H1 (cell line): Measurements from ENCODE around the gene LRRC74A. TPM values are rescaled to one million over a fixed set of nuclear protein-coding genes. Genes with fewer than 3 reads are reported as not detected.

Source experiments
- NRF1 ChIP-seq: IDR thresholded peaks from 2 replicates; pipeline ENCODE4 v1.6.1; 2011; ENCODE audit warnings: mild to moderate bottlenecking, low read depth, low read length, improper control_type of control experiment
- polyA plus RNA-seq, 7 experiments: library from polyadenylated mRNA; depleted of rRNA in 3 of 7; stranded (reverse) in 5 of 7; unstranded in 2 of 7; fragments of >200 nt in 5 of 7; fragments of 200-250 nt in 2 of 7; gene quantifications; 1 replicate in 5 of 7; 2 replicates in 1 of 7; 4 replicates in 1 of 7; pipeline versions ENCODE4 v1.2.1 to v1.2.3, GENCODE V29; 2011 to 2013; ENCODE audit warnings: missing spikeins in 2 of 7, mixed read lengths in 2 of 7
- total RNA-seq: library from RNA; stranded (reverse); fragmentation: NEBNext Ultra II Directional; extraction: Animal tissue kit (Norgen Biotek cat#: 25700); gene quantifications from 2 replicates; pipeline ENCODE4 v1.2.1, GENCODE V29; 2021

The LRRC74A gene
- total and polyA plus RNA-seq, 2 of the 8 experiments (the other 6 are each of a cell fraction or from before 2014, with no cell fraction given) = not detected

- no peak for TF ChIP-seq NRF1
Observed at GRCh38 chr14:76842414-76842813, 16.2 kb downstream of the LRRC74A start (continued).
